ENCODE results near the gene CA10.

DNA sequence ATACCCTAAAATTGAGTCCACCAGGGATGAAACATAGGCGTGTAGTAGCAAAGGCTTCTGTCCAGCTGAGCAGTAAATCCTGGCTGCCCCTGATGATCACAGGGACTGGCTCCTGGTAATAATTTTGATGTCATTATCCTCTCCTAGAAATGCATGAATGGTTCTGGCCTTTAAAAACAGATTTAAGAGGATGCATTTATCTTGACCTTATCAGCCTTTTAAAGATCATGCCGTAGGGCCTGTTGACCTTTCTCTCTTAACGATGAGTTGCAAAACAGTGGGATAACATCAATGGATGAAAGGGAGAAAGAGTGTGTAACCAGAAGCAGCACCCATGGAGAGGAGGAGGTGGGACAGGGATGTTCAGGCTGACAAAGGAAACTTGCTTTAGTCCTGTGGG, 128.5 kb downstream of the CA10 start:
- TF ChIP-seq, protein P1, sequence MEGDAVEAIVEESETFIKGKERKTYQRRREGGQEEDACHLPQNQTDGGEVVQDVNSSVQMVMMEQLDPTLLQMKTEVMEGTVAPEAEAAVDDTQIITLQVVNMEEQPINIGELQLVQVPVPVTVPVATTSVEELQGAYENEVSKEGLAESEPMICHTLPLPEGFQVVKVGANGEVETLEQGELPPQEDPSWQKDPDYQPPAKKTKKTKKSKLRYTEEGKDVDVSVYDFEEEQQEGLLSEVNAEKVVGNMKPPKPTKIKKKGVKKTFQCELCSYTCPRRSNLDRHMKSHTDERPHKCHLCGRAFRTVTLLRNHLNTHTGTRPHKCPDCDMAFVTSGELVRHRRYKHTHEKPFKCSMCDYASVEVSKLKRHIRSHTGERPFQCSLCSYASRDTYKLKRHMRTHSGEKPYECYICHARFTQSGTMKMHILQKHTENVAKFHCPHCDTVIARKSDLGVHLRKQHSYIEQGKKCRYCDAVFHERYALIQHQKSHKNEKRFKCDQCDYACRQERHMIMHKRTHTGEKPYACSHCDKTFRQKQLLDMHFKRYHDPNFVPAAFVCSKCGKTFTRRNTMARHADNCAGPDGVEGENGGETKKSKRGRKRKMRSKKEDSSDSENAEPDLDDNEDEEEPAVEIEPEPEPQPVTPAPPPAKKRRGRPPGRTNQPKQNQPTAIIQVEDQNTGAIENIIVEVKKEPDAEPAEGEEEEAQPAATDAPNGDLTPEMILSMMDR (IDR thresholded peaks at IDR 0.05): no peak
- TF ChIP-seq EZH2 (IDR thresholded peaks at IDR 0.05; ENCODE audit: borderline replicate concordance, insufficient read depth, low read depth, low read length, poor library complexity, severe bottlenecking): no peak
